HG02623 (cell line): ENCODE measurements around the gene PCDH1.
"Not testable (repeated sequence)": the region's sequence is repeated elsewhere in the genome, so short reads cannot be mapped to it uniquely, and the experiment has no call there.

ENCODE experiments used
- ATAC-seq: cut with Tn5 transposase; IDR thresholded peaks from one replicate; pipeline ENCODE4 v1.9.1; 2021; ENCODE audit warnings: moderate library complexity; ENCODE audit not compliant: unreplicated experiment

Gene PCDH1

DNA sequence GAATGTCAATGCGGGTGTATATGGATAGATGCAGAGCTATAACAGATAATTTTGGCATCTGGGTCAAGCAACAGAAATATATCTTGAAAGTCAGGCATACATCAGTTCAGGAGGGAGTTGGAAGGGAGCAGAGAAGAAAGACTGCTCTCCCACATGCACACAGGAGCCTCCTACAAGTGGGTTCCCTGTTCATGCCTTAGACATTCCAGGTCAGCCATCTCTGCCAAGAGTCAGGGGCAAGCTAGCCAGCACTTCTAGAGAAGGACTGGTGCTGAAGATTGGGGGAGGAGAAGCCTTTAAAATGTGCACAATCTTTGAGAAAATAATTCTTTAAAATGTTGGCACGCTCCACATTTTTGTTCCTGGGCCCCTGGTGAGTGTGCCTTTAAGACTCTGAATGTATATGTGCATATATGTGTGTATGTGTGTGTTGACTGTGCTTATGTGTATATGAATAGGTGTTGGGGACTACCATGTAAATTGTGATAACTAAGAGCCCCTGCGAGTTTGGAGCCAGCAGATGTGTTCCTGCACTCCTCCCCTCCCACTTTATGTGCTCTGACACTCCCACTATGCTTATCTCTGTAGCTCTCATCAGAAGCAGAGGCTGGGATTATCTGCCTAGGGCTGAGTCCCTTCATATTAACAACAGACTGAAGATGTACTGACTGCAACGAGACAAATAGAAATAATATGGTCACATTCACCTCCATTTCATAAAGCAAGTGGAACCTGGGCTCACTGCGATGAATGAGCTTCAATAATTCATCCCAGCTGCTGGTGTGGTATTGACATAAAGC, 24.0 kb upstream of the PCDH1 start:
- no peak for ATAC-seq

DNA sequence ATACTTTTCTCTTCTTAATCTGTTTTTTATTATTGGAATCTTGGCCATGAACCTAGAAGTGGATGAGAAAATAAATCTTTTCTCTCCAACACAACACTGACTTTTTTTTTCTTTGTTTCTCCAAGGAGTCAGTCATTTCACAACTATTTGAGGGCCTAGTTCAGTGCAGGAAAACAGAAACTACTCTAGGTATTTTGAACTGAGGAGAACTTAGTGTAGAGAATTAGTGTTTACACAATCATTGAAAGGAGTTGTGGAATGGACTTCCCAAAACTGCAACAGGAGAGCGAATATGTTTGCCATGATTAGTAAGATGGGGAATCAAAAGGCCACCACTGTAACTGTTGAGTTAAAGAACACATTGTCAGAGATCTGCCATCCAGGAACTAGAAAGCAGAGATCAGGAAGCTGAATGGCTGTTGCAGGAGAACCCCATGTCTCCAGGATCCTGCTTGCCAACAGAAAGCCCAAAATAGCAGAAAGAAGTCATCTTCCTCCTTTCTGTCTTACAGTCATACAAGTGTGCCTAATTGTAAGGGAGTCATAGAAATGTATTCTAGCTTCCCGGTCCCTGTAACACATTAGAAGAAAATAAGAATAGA, 20.3 kb upstream of the PCDH1 start:
- ATAC-seq, result no peak

GRCh38 chr5:141897425-141897824, 19.2 kb upstream of the PCDH1 start:
- no peak for ATAC-seq

DNA sequence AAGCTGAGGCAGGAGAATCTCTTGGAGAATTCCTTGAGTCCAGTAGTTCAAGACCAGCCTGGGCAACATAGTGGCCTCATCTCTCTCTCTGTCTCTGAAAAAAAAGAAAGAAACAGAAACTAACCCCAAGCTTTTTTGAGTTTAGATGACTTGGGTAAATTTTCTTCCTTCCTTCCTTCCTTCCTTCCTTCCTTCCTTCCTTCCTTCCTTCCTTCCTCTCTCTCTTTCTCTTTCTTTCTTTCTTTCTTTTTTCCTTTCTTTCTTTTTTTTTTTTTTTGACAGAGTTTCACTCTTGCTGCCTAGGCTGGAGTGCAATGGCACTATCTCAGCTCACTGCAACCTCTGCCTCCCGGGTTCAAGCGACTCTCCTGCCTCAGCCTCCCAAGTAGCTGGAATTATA, 12.2 kb upstream of the PCDH1 start:
- not testable (repeated sequence) for ATAC-seq

DNA sequence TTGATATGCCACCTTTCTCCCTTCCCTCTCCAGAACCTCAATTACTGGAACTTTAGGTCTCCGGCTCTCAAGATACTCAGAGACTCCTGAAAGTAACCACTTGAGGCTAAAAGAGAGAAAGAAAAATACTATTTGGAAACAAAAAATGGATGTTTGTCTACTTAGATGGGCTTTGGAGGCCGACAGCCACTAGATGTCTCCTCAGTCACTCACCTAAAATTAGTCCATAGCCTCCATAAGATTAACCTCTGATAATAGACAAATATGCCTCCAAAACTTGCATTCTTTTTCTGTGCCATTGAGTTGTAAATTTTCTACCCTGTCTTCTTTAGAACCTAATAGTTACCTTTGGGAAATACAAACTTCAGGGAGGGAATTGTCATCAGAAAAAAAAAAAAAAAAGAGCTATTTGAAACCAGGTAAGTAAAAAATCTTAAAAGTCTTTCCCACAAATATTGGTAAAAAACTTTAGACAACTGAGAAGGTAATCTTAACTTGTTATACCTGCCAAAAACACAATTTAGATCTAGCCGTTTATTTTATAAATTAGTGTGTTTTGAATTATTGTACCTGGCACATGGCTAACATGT, 11.2 kb upstream of the PCDH1 start:
- no peak for ATAC-seq

GRCh38 chr5:141883892-141884318, 5.7 kb upstream of the PCDH1 start:
- ATAC-seq, result no peak

DNA sequence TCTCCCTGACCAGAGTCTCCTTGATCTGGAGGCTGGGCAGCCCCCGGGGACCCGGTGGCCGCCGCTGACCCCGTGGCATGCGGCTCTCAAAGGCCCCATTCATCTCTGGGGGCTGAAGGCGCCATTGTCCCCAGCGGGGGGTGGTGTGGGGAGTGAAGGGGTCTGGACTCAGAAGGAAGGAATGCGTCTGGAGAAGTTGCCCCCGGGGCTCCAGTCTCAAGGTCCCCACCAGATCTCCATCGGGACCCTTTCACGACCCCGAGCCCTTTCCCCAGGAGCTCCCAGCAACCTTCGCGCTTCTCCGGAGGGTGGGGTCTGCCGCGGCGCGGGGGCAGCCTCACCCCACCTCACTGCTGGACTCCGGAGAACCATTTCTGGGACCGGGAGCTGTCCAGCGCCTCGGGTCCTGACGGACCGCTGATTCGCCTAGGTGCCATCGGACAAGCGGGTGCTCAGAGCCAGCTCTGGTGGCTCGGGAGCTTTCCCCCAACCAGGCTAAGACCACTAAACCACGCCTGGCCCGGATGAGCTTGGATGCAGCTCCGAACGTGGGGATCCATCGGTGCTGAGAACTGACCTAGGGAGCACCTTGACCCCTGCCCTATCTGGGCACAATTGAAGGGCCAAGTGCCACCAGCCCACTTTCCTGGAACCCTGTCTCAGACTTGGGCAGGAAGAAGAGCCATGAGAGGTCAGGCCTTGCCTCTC, 5.1 kb upstream of the PCDH1 start:
- ATAC-seq, result no peak

DNA sequence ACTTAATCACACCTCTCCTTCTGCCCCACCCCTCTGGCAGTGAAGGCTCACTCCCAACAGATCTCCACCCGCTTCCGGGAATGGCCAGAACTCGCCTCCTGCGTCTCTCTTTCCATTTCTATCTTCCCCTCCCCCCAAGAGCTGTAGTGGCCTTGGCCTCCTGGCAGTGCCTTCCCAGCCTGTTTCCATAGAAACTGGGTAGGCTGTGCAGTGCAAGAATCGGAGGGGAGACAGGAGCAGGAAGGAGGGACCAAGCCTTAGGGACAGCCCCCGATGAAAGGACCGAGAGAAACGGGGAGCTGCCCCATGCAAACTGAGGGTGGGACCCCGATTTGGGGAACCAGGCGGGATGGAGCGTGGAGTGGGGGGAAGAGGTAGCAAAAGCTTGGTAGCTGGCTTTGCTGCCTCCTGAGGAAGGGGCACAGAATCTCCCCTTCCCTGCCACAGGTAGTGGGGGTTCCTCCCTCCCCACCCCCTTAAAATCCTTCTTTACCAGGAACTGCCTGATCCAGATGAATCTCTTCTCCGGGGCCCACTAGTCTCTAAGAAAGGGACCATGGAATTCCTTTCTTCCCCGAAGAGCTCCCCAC, 4.5 kb upstream of the PCDH1 start:
- ATAC-seq, result no peak

- no peak for ATAC-seq
Measured at GRCh38 chr5:141881886-141882285, 3.7 kb upstream of the PCDH1 start.

DNA sequence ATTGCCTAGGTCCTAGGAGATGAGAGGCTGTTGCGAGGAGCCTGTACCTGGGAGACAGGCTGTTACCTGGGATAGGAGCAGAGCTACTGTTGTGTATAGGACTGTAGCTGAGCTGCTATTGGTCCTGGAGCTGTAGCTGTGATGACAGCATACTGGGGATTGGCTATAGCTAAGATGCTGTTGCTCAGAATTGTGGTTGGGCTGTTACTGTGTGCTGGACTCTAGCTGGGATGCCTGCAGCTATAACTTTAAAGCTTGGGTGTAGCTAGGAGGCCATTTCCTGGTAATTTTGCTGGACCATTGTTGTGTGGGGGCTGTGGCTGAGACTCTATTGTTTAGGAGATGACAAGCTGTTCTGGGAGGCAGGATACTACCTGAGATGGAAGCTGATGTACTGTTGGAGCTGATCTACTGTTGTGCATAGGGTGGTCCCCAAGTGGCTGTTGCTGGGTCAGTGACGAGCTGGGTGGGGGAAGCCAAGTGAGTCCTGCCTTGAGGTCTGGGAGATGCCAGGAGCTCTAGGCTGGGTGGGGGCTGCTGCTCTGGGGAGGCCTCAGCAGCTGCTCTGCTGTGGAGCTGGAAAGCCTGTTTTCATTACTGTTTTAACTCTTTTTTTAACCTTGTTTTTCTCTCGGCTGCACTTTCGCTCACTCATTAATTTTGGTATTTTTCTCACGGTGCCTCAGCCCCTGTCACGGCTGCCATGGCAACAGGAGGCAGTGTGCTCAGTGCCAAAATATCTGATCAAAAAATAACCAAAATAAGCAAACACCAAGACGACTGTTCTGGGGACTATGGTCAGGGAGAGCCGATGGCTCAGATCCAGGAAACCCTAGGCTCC, 3.0 kb upstream of the PCDH1 start:
- no peak for ATAC-seq

- ATAC-seq, result no peak
Measured at GRCh38 chr5:141879941-141880738, 1.9 kb upstream of the PCDH1 start.

DNA sequence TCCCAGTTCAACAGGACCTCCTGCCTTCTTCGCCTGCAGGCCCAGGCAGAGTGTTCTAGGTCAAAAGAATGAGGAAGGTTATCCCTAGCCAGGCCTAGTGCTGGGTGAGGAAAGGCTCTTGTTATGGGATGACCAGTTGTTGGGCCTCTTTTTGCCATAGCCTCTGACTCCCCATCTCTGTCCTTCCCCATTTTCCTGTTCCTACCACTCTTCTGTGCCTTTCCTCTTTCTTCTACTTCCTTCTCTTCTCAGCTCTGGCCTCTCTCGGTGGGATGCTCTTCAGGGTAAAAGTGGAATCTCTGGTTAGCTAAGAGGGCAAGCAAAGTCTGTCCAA, 1.2 kb upstream of the PCDH1 start:
- ATAC-seq, result no peak

DNA sequence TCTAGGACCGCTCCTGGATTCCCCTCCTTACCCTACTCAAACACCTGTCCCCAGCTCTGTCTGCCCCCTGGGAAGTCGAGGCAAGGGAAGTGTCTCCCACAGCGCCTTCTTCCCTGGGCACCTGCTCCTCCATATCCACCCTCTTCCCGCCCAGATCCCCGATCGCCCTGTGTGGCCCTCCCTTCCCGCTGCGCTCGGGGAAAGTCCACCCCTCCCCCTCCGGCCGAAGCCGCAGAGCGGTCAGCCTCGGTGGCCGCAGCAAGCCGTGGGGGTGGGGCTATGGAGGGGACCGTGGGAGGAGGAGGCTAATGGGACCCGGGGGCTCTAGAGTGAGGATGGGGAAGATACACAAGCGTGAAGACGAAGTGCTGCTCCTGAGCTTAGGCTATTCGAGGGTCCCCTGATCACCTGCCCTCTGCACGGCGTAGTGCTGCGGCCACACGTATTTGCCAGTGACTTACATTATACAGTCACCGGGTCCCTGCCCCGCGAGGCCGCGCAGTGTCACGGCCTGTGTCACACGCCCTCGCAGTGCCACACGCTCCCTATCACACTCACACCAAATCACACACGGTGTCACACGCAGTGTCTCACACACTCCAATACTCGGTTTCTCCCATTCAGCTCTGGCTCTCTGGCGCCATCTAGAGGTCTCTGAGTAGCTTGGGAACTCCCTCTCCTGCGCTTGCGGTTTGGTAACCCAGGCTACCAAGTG, 658 bp upstream of the PCDH1 start:
- ATAC-seq, result peak; percentile 89

GRCh38 chr5:141877356-141878185, 639 bp downstream of the PCDH1 start:
- no peak for ATAC-seq

- ATAC-seq, result no peak
Measured at GRCh38 chr5:141876628-141877355, 1.4 kb downstream of the PCDH1 start.

- ATAC-seq, result no peak
Measured at GRCh38 chr5:141875795-141876627, 2.2 kb downstream of the PCDH1 start.
